GM12892 (cell line): ENCODE measurements around the gene MAP3K19.
"Not testable (repeated sequence)": the region's sequence is repeated elsewhere in the genome, so short reads cannot be mapped to it uniquely, and the experiment has no call there.

Source experiments
- DNase-seq: peaks from one replicate; pipeline ENCODE4 v3.0.0; 2011; ENCODE audit not compliant: insufficient read length
- FAIRE-seq: peaks from 2 replicates; lab custom pipeline; 2011; peaks lifted over from hg19 to GRCh38; lab: Jason Lieb, UNC
- POLR2A ChIP-seq: IDR thresholded peaks from 2 replicates; pipeline ENCODE4 v1.6.1; 2011; ENCODE audit warnings: low read depth, low read length, control low read depth
- POLR2AphosphoS5 ChIP-seq: IDR thresholded peaks from 2 replicates; pipeline ENCODE4 v1.6.1; 2011; ENCODE audit warnings: low read depth, low read length, control low read depth
- TAF1 ChIP-seq: IDR thresholded peaks from 2 replicates; pipeline ENCODE4 v1.6.1; 2011; ENCODE audit warnings: low read depth, mild to moderate bottlenecking, control low read depth, low read length, borderline replicate concordance

MAP3K19 gene

GRCh38 chr2:135005753-135006152, 41.5 kb downstream of the MAP3K19 start:
- TF ChIP-seq TAF1 (no peak), POLR2AphosphoS5 (no peak), POLR2A (no peak)
- FAIRE-seq (no peak), DNase-seq (no peak)

DNA sequence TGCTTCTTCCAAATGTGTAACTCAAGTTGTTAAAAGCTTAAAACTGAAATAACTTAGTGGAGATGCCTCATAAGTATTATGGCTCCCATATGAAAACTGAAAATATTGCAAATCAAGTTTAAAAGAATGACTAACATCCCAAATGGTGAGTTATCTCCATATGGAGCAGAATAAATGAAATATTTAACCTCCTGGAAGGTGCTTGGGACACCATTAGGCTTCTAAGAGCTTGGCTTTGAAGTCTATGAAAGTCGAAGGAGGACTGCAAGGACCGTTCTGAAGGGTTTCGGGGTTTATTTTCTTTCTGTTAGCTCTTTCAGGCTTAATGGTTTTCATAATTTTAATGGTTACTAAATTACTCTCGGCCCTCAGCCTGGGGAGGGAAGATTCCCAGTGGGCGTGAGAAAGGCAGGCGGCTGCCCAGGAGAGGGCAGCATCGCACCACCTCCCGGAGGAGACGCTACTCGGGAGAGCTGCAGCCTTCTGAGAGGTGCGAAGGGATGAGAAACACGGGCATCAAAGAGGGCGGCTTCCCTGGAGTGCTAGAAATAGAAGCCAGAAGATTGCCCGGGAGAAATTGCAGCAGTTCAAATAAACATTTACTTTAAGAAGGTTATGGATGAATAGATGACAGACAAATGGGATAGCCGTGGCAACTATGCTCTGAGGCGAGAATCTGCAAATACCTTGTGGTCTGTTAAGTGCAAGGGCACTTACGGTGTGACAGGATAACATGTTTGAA, 43.1 kb downstream of the MAP3K19 start:
- no peak for TF ChIP-seq POLR2A
- TF ChIP-seq TAF1: no peak
- TF ChIP-seq POLR2AphosphoS5: no peak
- DNase-seq (peak; percentile 53), FAIRE-seq (peak; percentile 97)

DNA sequence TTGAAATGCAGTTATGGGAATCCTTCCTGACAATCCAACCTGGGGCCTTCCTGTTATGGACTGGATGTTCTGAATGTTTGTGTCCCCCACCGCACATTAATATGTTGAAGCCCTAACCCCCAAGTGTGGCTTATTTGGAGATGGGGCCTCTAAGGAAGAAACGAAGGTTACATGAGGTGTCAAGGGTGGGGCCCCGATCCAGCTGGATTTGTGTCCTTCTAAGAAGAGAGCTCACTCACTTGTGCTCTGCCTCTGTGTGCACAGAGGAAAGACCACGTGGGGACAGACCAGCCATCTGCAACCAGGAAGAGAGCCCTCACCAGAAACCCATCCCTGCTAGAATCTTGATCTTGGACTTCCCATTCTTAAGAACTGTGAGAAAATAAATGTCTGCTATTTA, 44.4 kb downstream of the MAP3K19 start:
- DNase-seq (no peak), FAIRE-seq (no peak)
- TF ChIP-seq TAF1 (no peak), POLR2A (no peak)

DNA sequence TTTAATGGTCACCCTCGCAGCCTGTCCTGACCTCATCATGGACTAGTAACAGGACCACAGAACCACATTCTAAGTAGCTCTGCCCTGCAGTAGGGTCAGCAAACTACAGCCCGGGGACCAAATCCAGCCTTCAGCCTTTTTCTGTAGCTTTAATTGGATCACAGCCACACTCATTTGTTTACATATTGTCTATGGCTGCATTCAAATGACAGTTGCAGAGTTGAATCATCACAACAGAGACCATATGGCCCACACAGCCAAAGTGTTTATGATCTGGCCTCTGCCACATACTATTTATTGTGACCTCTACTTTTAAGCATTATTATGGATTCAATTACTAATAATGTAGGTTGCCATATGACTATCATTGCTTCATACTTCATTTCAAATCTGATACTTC, 47.7 kb downstream of the MAP3K19 start:
- DNase-seq: no peak
- TF ChIP-seq TAF1: no peak
- TF ChIP-seq POLR2A: no peak
- TF ChIP-seq POLR2AphosphoS5: no peak
- no peak for FAIRE-seq

DNA sequence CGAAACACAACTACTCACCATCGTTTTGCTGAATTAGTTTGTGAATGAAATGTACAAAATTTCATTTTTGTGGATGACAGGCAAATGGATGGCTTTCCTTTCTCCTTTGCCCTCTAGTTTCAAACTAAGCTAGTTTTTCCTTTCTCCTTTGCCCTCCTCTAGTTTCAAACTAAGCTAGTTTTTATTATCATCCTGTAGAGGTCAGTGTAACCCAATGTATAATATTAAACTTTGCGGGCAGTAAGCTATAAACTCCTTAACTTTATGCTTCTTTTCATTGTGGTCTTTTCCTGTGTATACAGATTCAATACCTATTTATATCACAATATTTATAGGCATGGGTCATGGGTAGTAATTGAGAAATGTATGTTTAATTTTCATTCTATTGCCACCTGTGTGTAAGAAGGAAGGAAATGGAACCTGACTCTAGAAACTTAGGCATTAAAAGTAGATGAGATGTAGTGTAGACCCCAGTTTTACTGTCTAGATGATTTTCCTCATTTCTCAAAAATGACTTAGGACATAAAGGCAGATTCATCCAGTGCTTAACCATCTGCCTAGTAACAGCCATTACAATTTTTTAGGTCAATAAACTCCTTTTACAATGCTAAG, 58.1 kb downstream of the MAP3K19 start:
- no peak for TF ChIP-seq TAF1
- no peak for TF ChIP-seq POLR2AphosphoS5
- TF ChIP-seq POLR2A: no peak
- FAIRE-seq (no peak), DNase-seq (no peak)

DNA sequence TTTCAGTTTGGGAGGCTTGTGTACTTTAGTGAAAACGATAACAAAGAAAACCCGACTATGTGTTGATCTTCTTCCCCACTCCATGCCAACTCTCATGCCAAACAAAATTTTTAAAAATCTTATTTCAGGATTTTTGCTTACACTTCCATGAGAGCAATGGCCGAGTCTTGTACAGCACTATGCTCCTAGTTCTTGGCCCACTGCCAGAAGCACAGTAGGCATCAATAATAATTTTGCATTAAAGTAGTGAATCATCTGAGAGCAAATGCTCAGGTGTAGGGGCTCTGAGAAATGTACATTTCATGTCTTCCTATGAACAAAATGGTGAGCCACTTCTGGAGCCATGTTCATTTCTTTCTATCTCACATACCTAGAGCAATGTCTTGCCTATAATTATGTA, 62.2 kb downstream of the MAP3K19 start:
- no peak for TF ChIP-seq TAF1
- no peak for TF ChIP-seq POLR2AphosphoS5
- TF ChIP-seq POLR2A: no peak
- DNase-seq (no peak), FAIRE-seq (no peak)

DNA sequence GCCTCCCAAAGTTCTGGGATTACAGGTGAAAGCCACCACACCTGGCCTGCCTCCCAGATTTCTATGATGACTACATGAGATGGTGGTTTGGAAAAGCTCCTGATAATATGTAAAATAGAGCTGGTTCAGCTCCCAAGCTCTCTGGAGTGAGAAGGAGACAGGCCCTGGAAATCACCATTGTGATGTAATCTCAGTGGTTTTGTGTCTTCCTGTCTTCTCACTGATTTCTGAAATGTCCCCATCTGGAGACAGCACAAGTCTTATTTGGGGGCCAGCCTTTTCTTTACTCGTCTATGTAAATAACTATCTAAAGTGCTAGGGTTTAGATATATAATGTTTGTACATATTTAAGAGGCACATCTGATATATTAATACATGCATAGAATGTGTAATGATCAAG, 64.6 kb downstream of the MAP3K19 start:
- DNase-seq (no peak), FAIRE-seq (no peak)
- TF ChIP-seq POLR2A: no peak
- no peak for TF ChIP-seq POLR2AphosphoS5
- TF ChIP-seq TAF1: no peak

DNA sequence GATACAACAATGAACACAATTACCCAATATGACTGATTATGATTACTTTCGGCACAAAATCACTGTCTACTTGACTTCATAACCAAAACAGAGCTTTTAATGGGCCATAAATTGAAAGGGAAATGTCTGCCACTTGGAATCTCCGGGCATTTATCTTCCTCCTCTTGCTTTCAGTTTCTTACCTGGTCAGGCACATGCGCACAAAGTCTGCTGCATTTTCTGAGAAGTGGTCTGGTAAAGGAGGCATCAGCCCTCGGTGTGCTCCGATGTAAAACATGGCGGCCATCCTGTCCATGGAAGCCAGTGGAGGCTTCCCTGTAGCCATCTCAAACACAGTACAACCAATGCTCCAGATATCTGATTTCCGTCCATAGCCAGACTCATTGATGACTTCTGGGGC, 66.6 kb downstream of the MAP3K19 start:
- no peak for FAIRE-seq
- no peak for TF ChIP-seq POLR2A
- TF ChIP-seq POLR2AphosphoS5: no peak
- DNase-seq: no peak

DNA sequence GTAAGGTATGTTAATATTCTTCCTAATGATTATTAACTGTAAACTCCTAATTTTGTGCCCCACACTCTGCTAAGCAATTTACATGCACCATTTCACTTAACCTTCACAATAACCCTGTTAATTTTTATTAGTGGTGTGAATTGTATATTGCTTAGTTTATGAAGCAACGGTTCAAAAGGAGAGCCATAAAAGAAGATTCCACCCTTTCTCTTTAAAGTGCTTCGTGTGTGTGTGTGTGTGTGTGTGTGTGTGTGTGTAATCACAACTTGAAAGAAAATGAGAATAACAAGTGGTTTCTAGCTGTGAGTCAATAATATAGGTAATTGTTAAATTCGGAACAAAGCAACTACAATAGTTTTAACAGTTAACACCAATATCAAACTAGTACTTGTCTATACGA, 68.0 kb downstream of the MAP3K19 start:
- no peak for DNase-seq
- TF ChIP-seq POLR2A (no peak), POLR2AphosphoS5 (no peak), TAF1 (no peak)
- FAIRE-seq: no peak

GRCh38 chr2:134977104-134977503, 70.1 kb downstream of the MAP3K19 start:
- not testable (repeated sequence) for FAIRE-seq, DNase-seq

- TF ChIP-seq POLR2AphosphoS5 (no peak), POLR2A (no peak), TAF1 (no peak)
- DNase-seq: no peak
- FAIRE-seq: peak; percentile 57
Observed at GRCh38 chr2:134976074-134976702, 71.1 kb downstream of the MAP3K19 start.

GRCh38 chr2:134975281-134976009, 71.8 kb downstream of the MAP3K19 start:
- TF ChIP-seq POLR2AphosphoS5 (no peak), POLR2A (no peak), TAF1 (no peak)
- no peak for FAIRE-seq
- DNase-seq: no peak
